GM18519 (cell line): ENCODE data around the gene HSBP1L1.

ENCODE experiments used
- ATAC-seq: cut with Tn5 transposase; IDR thresholded peaks from one replicate; pipeline ENCODE4 v1.9.1; 2021; ENCODE audit warnings: mild to moderate bottlenecking, moderate library complexity; ENCODE audit not compliant: unreplicated experiment, low FRiP score

Gene HSBP1L1

GRCh38 chr18:79944126-79944731 lies 20.2 kb upstream of the HSBP1L1 start:
- ATAC-seq: no peak

GRCh38 chr18:79944746-79945117 lies 19.7 kb upstream of the HSBP1L1 start:
- no peak for ATAC-seq

- no peak for ATAC-seq
Measured at GRCh38 chr18:79945118-79946042, 19.1 kb upstream of the HSBP1L1 start.

GRCh38 chr18:79947054-79947755 lies 17.2 kb upstream of the HSBP1L1 start:
- no peak for ATAC-seq

- ATAC-seq: no peak
Measured at GRCh38 chr18:79947881-79948610, 16.4 kb upstream of the HSBP1L1 start.

GRCh38 chr18:79948719-79949411 lies 15.6 kb upstream of the HSBP1L1 start:
- no peak for ATAC-seq

- no peak for ATAC-seq
Measured at GRCh38 chr18:79949697-79950487, 14.6 kb upstream of the HSBP1L1 start.

- ATAC-seq: no peak
Measured at GRCh38 chr18:79950515-79951341, 13.7 kb upstream of the HSBP1L1 start.

GRCh38 chr18:79951545-79952455 lies 12.6 kb upstream of the HSBP1L1 start, which contains the start of gene SLC66A2:
SLC66A2 (minus strand) TSS chr18:79951653; CDS start chr18:79950926, 727 bp downstream.
- no peak for ATAC-seq

- no peak for ATAC-seq
Measured at GRCh38 chr18:79952456-79952995, 11.9 kb upstream of the HSBP1L1 start.

- ATAC-seq: no peak
Measured at GRCh38 chr18:79952996-79953559, 11.4 kb upstream of the HSBP1L1 start.

GRCh38 chr18:79953971-79954651 lies 10.3 kb upstream of the HSBP1L1 start:
- ATAC-seq: no peak

GRCh38 chr18:79954791-79955190 lies 9.7 kb upstream of the HSBP1L1 start:
- ATAC-seq: no peak

GRCh38 chr18:79955302-79956075 lies 9.0 kb upstream of the HSBP1L1 start:
- ATAC-seq: no peak

GRCh38 chr18:79956276-79956675 lies 8.2 kb upstream of the HSBP1L1 start:
- no peak for ATAC-seq
